SK-N-SH treated with all-trans-retinoic acid at 6 μM for 48 hours (cell line): ENCODE measurements around the gene CDRT4.

Experiments used
- ARNTL ChIP-seq: fragments of 450-650 bp; formaldehyde crosslinking; IDR thresholded peaks from 2 replicates; pipeline ENCODE4 v1.5.0; 2020; ENCODE audit warnings: low read depth, mild to moderate bottlenecking, moderate library complexity, borderline replicate concordance
- BACH2 ChIP-seq: fragments of 250-450 bp; sonication (Bioruptor Pico); IDR thresholded peaks from 2 replicates; pipeline ENCODE4 v1.9.0; 2021; ENCODE audit warnings: mild to moderate bottlenecking, borderline replicate concordance
- CREB5 ChIP-seq: fragments of 250-450 bp; sonication (Bioruptor Pico); IDR thresholded peaks from 2 replicates; pipeline ENCODE4 v1.5.1; 2020; ENCODE audit warnings: low read depth, mild to moderate bottlenecking, moderate library complexity
- CSRNP3 ChIP-seq: fragments of 250-450 bp; sonication (Bioruptor Pico); IDR thresholded peaks from 2 replicates; pipeline ENCODE4 v1.5.1; 2021; ENCODE audit warnings: mild to moderate bottlenecking, moderate library complexity
- ESRRG ChIP-seq: fragments of 250-450 bp; sonication (Bioruptor Pico); IDR thresholded peaks from 2 replicates; pipeline ENCODE4 v1.6.1; 2021; ENCODE audit warnings: mild to moderate bottlenecking
- GLIS3 ChIP-seq: fragments of 250-450 bp; sonication (Bioruptor Pico); IDR thresholded peaks from 2 replicates; pipeline ENCODE4 v1.5.0; 2020; ENCODE audit warnings: mild to moderate bottlenecking, moderate library complexity
- OSR1 ChIP-seq: fragments of 250-450 bp; sonication (Bioruptor Pico); IDR thresholded peaks from 2 replicates; pipeline ENCODE4 v1.8.0; 2022; ENCODE audit warnings: moderate library complexity, mild to moderate bottlenecking, inconsistent platforms
- PATZ1 ChIP-seq: fragments of 250-450 bp; sonication (Bioruptor Pico); IDR thresholded peaks from 2 replicates; pipeline ENCODE4 v1.8.0; 2020; ENCODE audit warnings: mild to moderate bottlenecking, moderate library complexity, borderline replicate concordance
- RARB ChIP-seq: fragments of 250-450 bp; sonication (Bioruptor Pico); IDR thresholded peaks from 2 replicates; pipeline ENCODE4 v1.8.0; 2021; ENCODE audit warnings: mild to moderate bottlenecking, moderate library complexity
- TOX ChIP-seq: fragments of 250-450 bp; sonication (Bioruptor Pico); IDR thresholded peaks from 2 replicates; pipeline ENCODE4 v1.8.0; 2021; ENCODE audit warnings: mild to moderate bottlenecking, moderate library complexity, borderline replicate concordance
- TSHZ2 ChIP-seq: fragments of 250-450 bp; sonication (Bioruptor Pico); IDR thresholded peaks from 2 replicates; pipeline ENCODE4 v1.5.0; 2020; ENCODE audit warnings: mild to moderate bottlenecking, moderate library complexity
- ZFP3 ChIP-seq: fragments of 250-450 bp; sonication (Bioruptor Pico); IDR thresholded peaks from 2 replicates; pipeline ENCODE4 v1.5.0; 2020; ENCODE audit warnings: mild to moderate bottlenecking, moderate library complexity
- ZFP30 ChIP-seq: fragments of 450-650 bp; formaldehyde crosslinking; IDR thresholded peaks from 2 replicates; pipeline ENCODE4 v1.5.0; 2022; ENCODE audit warnings: mild to moderate bottlenecking, moderate library complexity
- ZNF565 ChIP-seq: fragments of 450-650 bp; formaldehyde crosslinking; conservative IDR thresholded peaks from 2 replicates; pipeline ENCODE4 v1.5.0; 2020; ENCODE audit warnings: low read depth, mild to moderate bottlenecking, moderate library complexity

- TF ChIP-seq RARB (no peak), ESRRG (no peak), ZFP3 (no peak), ZNF565 (CRISPR knock-in tag) (no peak), ZFP30 (no peak), OSR1 (no peak), CREB5 (no peak), BACH2 (CRISPR knock-in tag) (no peak), TOX (no peak), PATZ1 (CRISPR knock-in tag) (no peak), ARNTL (CRISPR knock-in tag) (no peak), GLIS3 (CRISPR knock-in tag) (no peak), TSHZ2 (CRISPR knock-in tag) (no peak), CSRNP3 (CRISPR knock-in tag) (no peak)
Measured at GRCh38 chr17:15434956-15435355, 32.5 kb downstream of the CDRT4 start.
